ENCODE results near the gene PIK3C2A. TPM values are rescaled to one million over a fixed set of nuclear protein-coding genes. Genes with fewer than 3 reads are reported as not detected.

The PIK3C2A gene
- polyA plus RNA-seq, 3 donors, result 5.3 to 9.3 (median 6.0) TPM

GRCh38 chr11:17171343-17171742, 36.4 kb downstream of the PIK3C2A start:
- Mint-ChIP-seq H3K27me3 (ENCODE audit: low read depth in 3 of 3) (no peaks in the 10 kb centered on the region), H3K4me1 (no peaks in the 10 kb centered on the region), H3K9me3 (no peaks in the 10 kb centered on the region), H3K27ac (no peak overlapping the region), H3K36me3 (peaks cover 30 to 33% of the 10 kb centered on the region in 2 donors), H3K4me3 (no peak overlapping the region)
- Histone ChIP-seq H3K27me3 (ENCODE audit: control insufficient read depth in 2 of 2, insufficient read depth in 2 of 2, low read length in 2 of 2) (no peaks in the 10 kb centered on the region), H2AFZ (ENCODE audit: insufficient read depth, low read depth, low read length, poor library complexity, severe bottlenecking) (no peak overlapping the region), H4K20me1 (ENCODE audit: insufficient read depth, low read length) (peaks cover 7% of the 10 kb centered on the region), H3K4me1 (ENCODE audit: control insufficient read depth in 1 of 2, insufficient read depth in 2 of 2, low read length in 2 of 2) (no peaks in the 10 kb centered on the region), H3K36me3 (replicated peaks in 1 of 2; ENCODE audit: control insufficient read depth in 1 of 2, insufficient read depth in 2 of 2, low read length in 2 of 2) (peaks cover 8 to 24% of the 10 kb centered on the region in 2 donors), H3K27ac (ENCODE audit: low read depth in 1 of 2, low read length in 2 of 2) (no peak overlapping the region), H3K79me2 (ENCODE audit: insufficient read depth, low read length) (peaks cover 9% of the 10 kb centered on the region), H3K9ac (ENCODE audit: insufficient read depth, low read length, poor library complexity, severe bottlenecking) (no peak overlapping the region), H3K9me3 (replicated peaks in 1 of 2; ENCODE audit: control insufficient read depth in 1 of 2, insufficient read depth in 1 of 2, low read length in 2 of 2) (no peaks in the 10 kb centered on the region), H3K4me2 (replicated peaks; ENCODE audit: extremely low read depth, low read length, poor library complexity, severe bottlenecking) (no peak overlapping the region), H3K4me3 (replicated peaks in 1 of 3; ENCODE audit: low read depth in 2 of 3, low read length in 3 of 3) (no peak overlapping the region)
- no peak for TF ChIP-seq CTCF (IDR thresholded peaks at IDR 0.05)
- no peak for DNase-seq
- WGBS (ENCODE audit: insufficient coverage), result no CpG with 5 or more reads among the region's 2 CpGs
- intact Hi-C loops (cut with micrococcal nuclease), result no loop called here

GRCh38 chr11:17169876-17170275, 37.9 kb downstream of the PIK3C2A start:
- Mint-ChIP-seq H3K27me3 (ENCODE audit: low read depth in 3 of 3) (peaks cover 0 to 2% (median 0%) of the 10 kb centered on the region in 3 donors), H3K4me3 (no peak overlapping the region), H3K4me1 (peaks cover 11% of the 10 kb centered on the region), H3K9me3 (no peaks in the 10 kb centered on the region), H3K36me3 (peaks cover 30 to 33% of the 10 kb centered on the region in 2 donors), H3K27ac (no peak overlapping the region)
- no peak overlapping the region for H3K27ac ChIP-seq (ENCODE audit: low read depth in 1 of 2, low read length in 2 of 2)
- intact Hi-C loops (cut with micrococcal nuclease), result no loop called here
- no peaks in the 10 kb centered on the region for H3K9me3 ChIP-seq (replicated peaks in 1 of 2; ENCODE audit: control insufficient read depth in 1 of 2, insufficient read depth in 1 of 2, low read length in 2 of 2)
- no peak overlapping the region for H2AFZ ChIP-seq (ENCODE audit: insufficient read depth, low read depth, low read length, poor library complexity, severe bottlenecking)
- H3K79me2 ChIP-seq (ENCODE audit: insufficient read depth, low read length), result peaks cover 14% of the 10 kb centered on the region
- no peak overlapping the region for H3K4me2 ChIP-seq (replicated peaks; ENCODE audit: extremely low read depth, low read length, poor library complexity, severe bottlenecking)
- no CpG with 5 or more reads among the region's 1 CpG for WGBS (ENCODE audit: insufficient coverage)
- H3K4me1 ChIP-seq (ENCODE audit: control insufficient read depth in 1 of 2, insufficient read depth in 2 of 2, low read length in 2 of 2), result peaks cover 8 to 10% of the 10 kb centered on the region in 2 donors
- DNase-seq, result no peak
- peaks cover 7% of the 10 kb centered on the region for H4K20me1 ChIP-seq (ENCODE audit: insufficient read depth, low read length)
- H3K4me3 ChIP-seq (replicated peaks in 1 of 3; ENCODE audit: low read depth in 2 of 3, low read length in 3 of 3), result no peak overlapping the region
- H3K36me3 ChIP-seq (replicated peaks in 1 of 2; ENCODE audit: control insufficient read depth in 1 of 2, insufficient read depth in 2 of 2, low read length in 2 of 2), result peaks cover 8 to 24% of the 10 kb centered on the region in 2 donors
- TF ChIP-seq CTCF (IDR thresholded peaks at IDR 0.05), result no peak
- no peaks in the 10 kb centered on the region for H3K27me3 ChIP-seq (ENCODE audit: control insufficient read depth in 2 of 2, insufficient read depth in 2 of 2, low read length in 2 of 2)
- H3K9ac ChIP-seq (ENCODE audit: insufficient read depth, low read length, poor library complexity, severe bottlenecking), result no peak overlapping the region
